AG04449 (cell line): Measurements from ENCODE around the gene PPP1R13L.

Experiments used
- CTCF ChIA-PET: fragments of 350-600 bp; formaldehyde crosslinking; extraction: SDS; loops from one replicate; lab custom pipeline; 2021; ENCODE audit warnings: antibody characterized with exemption; lab: Yijun Ruan, JAX
- POLR2A ChIA-PET: fragments of 400-600, 350-600 bp; formaldehyde crosslinking; extraction: SDS; loops from one replicate; lab custom pipeline; 2020; ENCODE audit warnings: antibody characterized with exemption, inconsistent platforms; lab: Yijun Ruan, JAX
- DNase-seq: peaks from one replicate; pipeline ENCODE4 v3.0.0-alpha.2; 2010; ENCODE audit warnings: low read depth, low spot score
- H3K4me3 ChIP-seq: 2 replicates; pipeline ENCODE4 v1.5.1; 2011; ENCODE audit warnings: low read depth, mild to moderate bottlenecking, control low read depth, low read length
- TF ChIP-seq, protein P1 (sequence below): IDR thresholded peaks from one replicate; pipeline ENCODE4 v1.5.1; 2011; ENCODE audit warnings: mild to moderate bottlenecking, moderate library complexity, low read length, control low read depth, inconsistent platforms; ENCODE audit not compliant: insufficient read depth; ENCODE audit errors: missing control alignments

PPP1R13L gene

GRCh38 chr19:45424191-45425058 is 19.6 kb upstream of the PPP1R13L start:
- TF ChIP-seq, protein P1, sequence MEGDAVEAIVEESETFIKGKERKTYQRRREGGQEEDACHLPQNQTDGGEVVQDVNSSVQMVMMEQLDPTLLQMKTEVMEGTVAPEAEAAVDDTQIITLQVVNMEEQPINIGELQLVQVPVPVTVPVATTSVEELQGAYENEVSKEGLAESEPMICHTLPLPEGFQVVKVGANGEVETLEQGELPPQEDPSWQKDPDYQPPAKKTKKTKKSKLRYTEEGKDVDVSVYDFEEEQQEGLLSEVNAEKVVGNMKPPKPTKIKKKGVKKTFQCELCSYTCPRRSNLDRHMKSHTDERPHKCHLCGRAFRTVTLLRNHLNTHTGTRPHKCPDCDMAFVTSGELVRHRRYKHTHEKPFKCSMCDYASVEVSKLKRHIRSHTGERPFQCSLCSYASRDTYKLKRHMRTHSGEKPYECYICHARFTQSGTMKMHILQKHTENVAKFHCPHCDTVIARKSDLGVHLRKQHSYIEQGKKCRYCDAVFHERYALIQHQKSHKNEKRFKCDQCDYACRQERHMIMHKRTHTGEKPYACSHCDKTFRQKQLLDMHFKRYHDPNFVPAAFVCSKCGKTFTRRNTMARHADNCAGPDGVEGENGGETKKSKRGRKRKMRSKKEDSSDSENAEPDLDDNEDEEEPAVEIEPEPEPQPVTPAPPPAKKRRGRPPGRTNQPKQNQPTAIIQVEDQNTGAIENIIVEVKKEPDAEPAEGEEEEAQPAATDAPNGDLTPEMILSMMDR: no peak
- ChIA-PET CTCF (interaction anchor here (0.8 to 10.5 kb wide), 8 partner anchors 15 to 268 kb away, joined by 3 to 197 read pairs (median 7); partner anchors contain the start of gene QPCTL), POLR2A (interaction anchor here (1.0 to 2.2 kb wide), 2 partner anchors 13 to 54 kb away, joined by 4 to 7 read pairs; no protein-coding TSS in a partner anchor)
- DNase-seq: peak; percentile 79
- H3K4me3 ChIP-seq: peak overlapping the region; percentile 82

DNA sequence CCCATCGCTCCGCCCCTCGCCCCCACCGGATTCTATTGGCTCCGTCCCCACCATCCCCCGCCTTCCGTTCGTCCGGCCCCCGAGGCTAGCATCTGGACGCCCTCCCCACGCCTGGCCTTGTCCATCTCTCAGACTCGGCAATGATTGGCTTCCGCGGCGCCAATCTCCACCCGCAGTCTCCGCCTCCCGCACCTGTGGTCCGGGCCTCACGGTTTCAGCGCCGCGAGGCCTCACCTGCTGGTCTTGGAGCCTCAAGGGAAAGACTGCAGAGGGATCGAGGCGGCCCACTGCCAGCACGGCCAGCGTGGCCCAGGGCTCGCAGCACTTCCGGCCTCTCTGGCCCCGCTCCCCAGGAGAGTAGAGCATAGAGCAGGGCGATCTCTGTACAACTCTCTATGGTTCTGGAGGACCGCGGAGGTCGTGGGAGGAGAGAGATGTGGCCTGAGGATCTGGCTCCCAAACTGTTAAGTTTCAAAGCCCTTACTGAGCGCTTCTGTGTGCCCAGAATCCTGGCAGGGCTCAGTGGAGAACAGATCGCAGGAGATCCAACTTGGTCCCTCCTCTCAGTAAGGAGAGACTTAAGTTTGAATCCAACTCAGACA is 18.8 kb upstream of the PPP1R13L start, which contains the start of gene ERCC1:
Gene ERCC1, minus strand, starts transcription at position 329 of the 602 bp plus-strand sequence. CDS start 543 bp downstream, outside the sequence.
- ChIA-PET CTCF (interaction anchor here (1.0 to 10.5 kb wide), 6 partner anchors 16 to 71 kb away, joined by 4 to 197 read pairs (median 26); no protein-coding TSS in a partner anchor), POLR2A (interaction anchor here (1.0 to 2.2 kb wide), 2 partner anchors 12 to 55 kb away, joined by 4 to 7 read pairs; no protein-coding TSS in a partner anchor)
- TF ChIP-seq, protein P1: no peak
- H3K4me3 ChIP-seq: peak within 1 kb of the TSS; percentile 82
- no peak for DNase-seq

DNA sequence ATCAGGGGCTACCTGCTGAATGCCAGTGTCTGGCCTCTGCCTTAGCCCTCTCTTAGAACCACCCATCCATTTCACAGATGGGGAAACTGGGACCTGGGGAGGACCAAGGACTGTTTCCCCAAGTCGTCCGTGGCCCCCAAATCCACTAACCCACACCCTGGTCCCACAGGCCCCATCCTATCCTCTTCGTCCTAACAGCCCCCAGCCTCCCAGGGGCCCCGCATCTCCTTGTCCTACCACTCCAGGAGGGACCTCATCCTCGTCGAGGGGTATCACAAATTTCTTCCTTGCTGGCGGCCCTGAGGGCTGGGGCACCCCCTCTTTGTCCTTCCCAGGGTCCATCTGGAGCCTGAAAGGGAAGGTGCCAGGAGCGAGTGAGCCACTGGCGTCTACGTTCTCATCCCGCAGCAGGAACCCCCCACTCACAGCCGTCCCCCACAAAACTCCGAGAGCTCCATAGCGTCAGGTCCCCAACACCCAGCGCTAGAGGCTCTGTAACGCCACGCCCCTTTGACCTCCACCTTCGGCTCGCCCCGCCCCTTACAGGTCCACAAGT is 18.2 kb upstream of the PPP1R13L start:
- peak overlapping the region; percentile 82 for H3K4me3 ChIP-seq
- TF ChIP-seq, protein P1: no peak
- ChIA-PET CTCF (interaction anchor here (1.0 to 10.5 kb wide), 2 partner anchors 55 to 63 kb away, joined by 4 to 197 read pairs; no protein-coding TSS in a partner anchor), POLR2A (interaction anchor here (0.5 kb wide), 1 partner anchor 284 kb away, joined by 3 read pairs; no protein-coding TSS in a partner anchor)
- no peak for DNase-seq

DNA sequence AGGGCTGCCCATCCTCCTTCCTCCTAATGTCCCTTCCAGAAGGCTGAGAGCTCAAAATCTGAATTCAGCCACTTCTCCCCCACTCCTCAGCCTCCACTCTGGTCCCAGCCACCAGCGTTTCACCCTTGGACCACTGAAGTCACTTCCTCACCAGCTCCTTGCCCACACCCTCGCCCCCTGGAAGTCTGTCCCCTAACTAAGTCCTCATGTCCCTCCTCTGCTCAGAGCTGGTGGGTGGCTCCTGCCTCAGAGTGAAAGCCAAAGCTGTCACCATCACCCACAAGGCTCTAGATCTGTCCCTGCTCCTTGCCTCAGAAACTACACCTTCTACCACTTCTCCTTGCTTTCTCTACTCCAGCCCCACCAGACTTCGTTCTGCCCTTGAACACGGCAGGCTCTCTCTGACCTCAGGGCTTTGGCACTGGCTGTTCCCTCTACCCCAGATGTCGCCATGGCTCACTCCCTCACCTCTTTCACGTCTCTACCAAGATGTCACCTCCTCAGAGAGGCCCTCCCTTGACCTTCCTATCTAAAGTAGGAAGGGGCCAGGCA is 17.2 kb upstream of the PPP1R13L start:
- ChIA-PET CTCF (interaction anchor here (0.9 to 3.1 kb wide), 4 partner anchors 18 to 64 kb away, joined by 3 to 13 read pairs (median 8); no protein-coding TSS in a partner anchor), POLR2A (interaction anchor here (0.7 kb wide), 1 partner anchor 28 kb away, joined by 3 read pairs; no protein-coding TSS in a partner anchor)
- TF ChIP-seq, protein P1: no peak
- H3K4me3 ChIP-seq: peak overlapping the region; percentile 8; the same call in 1 of the 2 replicates
- DNase-seq: no peak

DNA sequence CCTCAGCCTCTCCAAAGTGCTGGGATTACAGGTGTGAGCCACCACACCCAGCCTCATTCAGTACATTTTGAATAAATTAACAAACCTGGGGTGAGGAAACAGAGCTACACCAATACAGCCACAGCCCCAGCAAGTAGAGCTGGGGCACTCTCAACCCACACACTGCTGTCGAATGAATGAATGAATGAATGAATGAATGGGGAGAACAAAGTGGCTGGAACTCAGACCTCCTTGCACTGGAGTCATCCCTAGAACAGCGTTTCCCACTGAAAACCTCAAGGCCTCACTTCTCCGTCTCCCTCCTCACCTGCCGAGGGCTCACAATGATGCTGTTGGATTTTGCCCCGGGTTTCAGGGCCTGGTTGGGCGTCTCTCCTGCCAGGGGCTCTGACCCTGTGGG is 16.0 kb upstream of the PPP1R13L start:
- TF ChIP-seq, protein P1: no peak
- H3K4me3 ChIP-seq: no peak overlapping the region
- no peak for DNase-seq
- ChIA-PET CTCF (interaction anchor here (0.9 to 3.1 kb wide), 4 partner anchors 19 to 65 kb away, joined by 3 to 13 read pairs (median 8); no protein-coding TSS in a partner anchor), POLR2A (no interaction called here)
